Hepatocyte (in vitro differentiated cells): ENCODE data around the gene ACSL5. TPM values are rescaled to one million over a fixed set of nuclear protein-coding genes. Genes with fewer than 3 reads are reported as not detected.

Experiments
- DNase-seq: peaks from one replicate; pipeline ENCODE4 v3.0.0-alpha.2; 2016; ENCODE audit warnings: low spot score
- H2AFZ ChIP-seq: fragments of 200-600 bp; sonication (generic); 2 replicates; pipeline ENCODE4 v1.6.0; 2016; ENCODE audit warnings: antibody characterized with exemption, mild to moderate bottlenecking
- H3K27ac ChIP-seq: fragments of 200-600 bp; sonication (generic); 2 replicates; pipeline ENCODE4 v1.5.1; 2016; ENCODE audit warnings: mild to moderate bottlenecking
- H3K27me3 ChIP-seq: fragments of 200-600 bp; sonication (generic); 2 replicates; pipeline ENCODE4 v1.6.1; 2016
- H3K36me3 ChIP-seq: fragments of 200-600 bp; sonication (generic); replicated peaks from 2 replicates; pipeline ENCODE4 v1.5.1; 2016; ENCODE audit warnings: low read depth; ENCODE audit not compliant: insufficient read depth
- H3K4me1 ChIP-seq: fragments of 200-600 bp; sonication (generic); 2 replicates; pipeline ENCODE4 v1.5.1; 2016; ENCODE audit warnings: mild to moderate bottlenecking, moderate library complexity; ENCODE audit not compliant: insufficient read depth
- H3K4me2 ChIP-seq: fragments of 200-600 bp; sonication (generic); 2 replicates; pipeline ENCODE4 v1.6.0; 2016
- H3K4me3 ChIP-seq: fragments of 200-600 bp; sonication (generic); 2 replicates; pipeline ENCODE4 v1.5.1; 2016; ENCODE audit warnings: mild to moderate bottlenecking
- H3K79me2 ChIP-seq: fragments of 200-600 bp; sonication (generic); 2 replicates; pipeline ENCODE4 v1.6.0; 2017; ENCODE audit warnings: mild to moderate bottlenecking
- H3K9me2 ChIP-seq: fragments of 200-600 bp; sonication (generic); replicated peaks from 2 replicates; pipeline ENCODE4 v1.6.0; 2017; ENCODE audit warnings: mild to moderate bottlenecking; ENCODE audit not compliant: insufficient read depth
- H3K9me3 ChIP-seq: fragments of 200-600 bp; sonication (generic); 2 replicates; pipeline ENCODE4 v1.5.1; 2016; ENCODE audit warnings: low read depth, mild to moderate bottlenecking
- H4K20me1 ChIP-seq: fragments of 200-600 bp; sonication (generic); 2 replicates; pipeline ENCODE4 v1.6.0; 2016; ENCODE audit warnings: mild to moderate bottlenecking; ENCODE audit not compliant: insufficient read depth, poor library complexity, severe bottlenecking
- EZH2 ChIP-seq: fragments of 200-600 bp; sonication (generic); IDR thresholded peaks from 2 replicates; pipeline ENCODE4 v1.6.1; 2016; ENCODE audit warnings: antibody characterized with exemption, mild to moderate bottlenecking, borderline replicate concordance
- EZH2phosphoT487 ChIP-seq: fragments of 200-600 bp; sonication (generic); IDR thresholded peaks from one replicate; pipeline ENCODE4 v1.6.1; 2018; ENCODE audit warnings: antibody characterized with exemption, mild to moderate bottlenecking, low read depth, moderate library complexity; ENCODE audit not compliant: unreplicated experiment, severe bottlenecking
- WGBS: methylation state at CpG from one replicate; pipeline ENCODE4 v1.1.6; 2016; ENCODE audit warnings: low lambda C conversion rate; ENCODE audit errors: missing lambda C conversion rate; 5-methylcytosine and 5-hydroxymethylcytosine counted together
- polyA plus RNA-seq: library from polyadenylated mRNA; unstranded; fragments of >200 nt; fragmentation: Nextera tagmentation; extraction: Ambion mirVana; gene quantifications from 2 replicates; pipeline ENCODE4 v1.2.1, GENCODE V29; 2016
- total RNA-seq: library from RNA; depleted of rRNA; stranded (reverse); fragments of >200 nt; gene quantifications from 2 replicates; pipeline ENCODE4 v1.2.3, GENCODE V29; 2014
- TF ChIP-seq, protein P1 (sequence below): fragments of 200-600 bp; sonication (generic); IDR thresholded peaks from 2 replicates; pipeline ENCODE4 v1.5.1; 2016; ENCODE audit warnings: antibody characterized with exemption, mild to moderate bottlenecking; ENCODE audit not compliant: poor library complexity

ACSL5 gene
- total and polyA plus RNA-seq, 2 experiments from 2014 or later = 22.7 to 40.2 TPM

DNA sequence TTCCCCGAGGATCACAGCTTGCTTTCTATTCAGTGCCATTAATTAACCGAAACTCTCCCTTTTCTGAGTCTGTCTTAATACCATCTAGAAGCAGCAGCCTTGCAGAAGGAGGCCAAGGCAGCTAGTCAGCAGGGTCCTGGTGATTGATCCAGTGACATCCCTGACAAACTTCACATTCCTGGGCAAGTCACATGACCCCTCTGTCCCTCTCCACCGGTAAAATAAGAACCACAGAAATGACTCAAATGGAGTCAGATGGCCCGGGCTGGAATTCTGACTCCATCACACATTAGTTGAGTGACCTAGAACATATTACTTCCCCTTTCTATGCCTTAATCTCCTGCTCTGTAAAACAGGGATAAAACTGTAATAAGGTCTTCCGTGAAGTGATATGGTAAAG is 17.2 kb upstream of the ACSL5 start:
- no peak for DNase-seq
- Histone ChIP-seq H4K20me1 (no peaks in the 10 kb centered on the region), H3K36me3 (no peaks in the 10 kb centered on the region), H3K4me3 (no peak overlapping the region), H3K4me1 (peaks cover 12% of the 10 kb centered on the region), H3K79me2 (no peaks in the 10 kb centered on the region), H3K27me3 (no peaks in the 10 kb centered on the region), H3K27ac (no peak overlapping the region), H3K9me2 (no peaks in the 10 kb centered on the region), H3K9me3 (no peaks in the 10 kb centered on the region), H3K4me2 (no peak overlapping the region), H2AFZ (no peak overlapping the region)
- no peak for TF ChIP-seq EZH2phosphoT487
- no peak for TF ChIP-seq EZH2
- TF ChIP-seq, protein P1, sequence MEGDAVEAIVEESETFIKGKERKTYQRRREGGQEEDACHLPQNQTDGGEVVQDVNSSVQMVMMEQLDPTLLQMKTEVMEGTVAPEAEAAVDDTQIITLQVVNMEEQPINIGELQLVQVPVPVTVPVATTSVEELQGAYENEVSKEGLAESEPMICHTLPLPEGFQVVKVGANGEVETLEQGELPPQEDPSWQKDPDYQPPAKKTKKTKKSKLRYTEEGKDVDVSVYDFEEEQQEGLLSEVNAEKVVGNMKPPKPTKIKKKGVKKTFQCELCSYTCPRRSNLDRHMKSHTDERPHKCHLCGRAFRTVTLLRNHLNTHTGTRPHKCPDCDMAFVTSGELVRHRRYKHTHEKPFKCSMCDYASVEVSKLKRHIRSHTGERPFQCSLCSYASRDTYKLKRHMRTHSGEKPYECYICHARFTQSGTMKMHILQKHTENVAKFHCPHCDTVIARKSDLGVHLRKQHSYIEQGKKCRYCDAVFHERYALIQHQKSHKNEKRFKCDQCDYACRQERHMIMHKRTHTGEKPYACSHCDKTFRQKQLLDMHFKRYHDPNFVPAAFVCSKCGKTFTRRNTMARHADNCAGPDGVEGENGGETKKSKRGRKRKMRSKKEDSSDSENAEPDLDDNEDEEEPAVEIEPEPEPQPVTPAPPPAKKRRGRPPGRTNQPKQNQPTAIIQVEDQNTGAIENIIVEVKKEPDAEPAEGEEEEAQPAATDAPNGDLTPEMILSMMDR = no peak
- 74% methylated on average over 5 of the region's 5 CpGs for WGBS

DNA sequence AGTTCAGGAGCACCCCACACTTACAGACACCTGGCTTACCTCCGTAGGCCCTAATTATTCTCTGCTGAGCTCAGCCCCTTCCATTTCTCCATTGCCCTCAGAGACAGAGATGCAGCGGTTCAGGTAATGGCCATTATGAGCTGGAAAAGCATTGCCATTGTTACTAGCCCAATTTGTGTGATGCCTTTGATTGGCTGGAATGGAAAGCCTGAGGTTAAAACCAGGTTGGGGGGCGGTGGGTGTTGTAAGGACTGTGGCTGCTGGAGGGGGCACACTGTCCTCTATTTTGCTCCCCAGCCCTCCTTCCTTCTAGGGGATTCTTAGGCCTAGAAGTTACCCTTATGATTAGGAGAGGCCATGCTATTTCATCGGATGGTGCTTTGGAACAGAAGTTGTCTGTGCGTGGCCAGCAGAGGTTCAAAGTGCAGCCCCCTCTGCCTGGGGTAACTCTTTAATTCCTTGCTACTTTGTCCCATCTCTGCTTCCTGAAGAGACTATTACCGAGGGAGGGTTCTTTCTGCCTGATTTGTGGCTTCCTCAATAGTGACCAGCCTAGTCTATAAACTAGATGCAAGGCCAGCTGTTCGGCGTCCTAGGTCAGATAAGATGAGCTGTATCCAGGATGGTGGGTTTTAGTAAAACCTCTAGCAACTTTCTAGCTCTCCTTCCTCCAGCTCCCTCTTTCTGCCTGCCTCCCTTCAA is 14.2 kb upstream of the ACSL5 start:
- H3K27me3 ChIP-seq = no peaks in the 10 kb centered on the region
- peaks cover 32% of the 10 kb centered on the region for H3K4me1 ChIP-seq
- no peaks in the 10 kb centered on the region for H3K9me3 ChIP-seq
- WGBS = 65% methylated on average over 8 of the region's 8 CpGs
- no peak overlapping the region for H2AFZ ChIP-seq
- H4K20me1 ChIP-seq = no peaks in the 10 kb centered on the region
- H3K36me3 ChIP-seq = no peaks in the 10 kb centered on the region
- DNase-seq = no peak
- no peaks in the 10 kb centered on the region for H3K9me2 ChIP-seq
- TF ChIP-seq EZH2phosphoT487 = no peak
- H3K4me2 ChIP-seq = no peak overlapping the region
- H3K27ac ChIP-seq = peak overlapping the region; percentile 47
- H3K79me2 ChIP-seq = no peaks in the 10 kb centered on the region
- H3K4me3 ChIP-seq = no peak overlapping the region

DNA sequence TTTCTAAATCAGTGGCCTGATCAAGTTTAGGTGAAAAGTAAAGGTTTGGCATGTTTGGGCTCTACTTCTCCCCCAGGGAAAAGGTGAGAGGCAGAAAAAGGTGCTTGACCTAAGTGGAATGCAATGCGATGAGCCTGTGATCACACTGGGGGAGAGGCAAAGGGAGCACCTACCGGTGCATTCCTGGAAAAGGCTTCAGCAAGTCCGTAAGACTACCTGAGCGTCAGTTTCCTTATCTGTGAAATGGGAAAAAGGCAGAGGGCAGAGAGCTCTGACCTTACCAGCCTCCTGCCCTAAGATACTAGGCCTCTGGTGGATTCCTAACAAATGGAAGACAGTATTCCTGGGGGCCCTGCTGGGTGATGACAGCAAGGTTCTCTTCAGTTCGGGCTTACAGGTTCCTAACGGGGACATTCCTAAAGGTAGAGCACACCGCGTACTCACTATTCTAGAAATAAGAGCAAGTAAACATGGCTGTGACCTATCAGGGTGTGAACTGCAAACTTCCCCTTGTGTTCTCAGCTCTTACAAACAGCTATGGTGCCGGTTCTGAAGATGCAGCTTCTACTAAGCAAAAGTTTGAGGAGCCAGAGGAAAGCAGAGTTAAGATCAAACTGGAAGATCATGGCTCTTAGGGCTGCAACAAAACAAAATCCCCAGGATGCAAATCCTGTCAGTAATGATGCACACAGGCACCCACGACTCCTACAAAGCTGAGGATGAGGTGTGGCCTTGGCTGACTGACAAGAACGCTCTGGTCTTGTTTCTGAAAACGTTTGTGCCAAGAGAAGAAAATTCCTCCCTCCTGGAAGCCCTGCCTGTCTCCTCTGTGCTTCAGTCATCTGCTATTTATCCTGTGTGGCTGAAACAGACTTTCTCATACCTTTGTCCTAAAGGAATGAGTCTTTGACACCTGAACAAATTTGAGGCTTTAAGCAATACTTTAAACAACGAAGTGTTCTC is 13.3 kb upstream of the ACSL5 start:
- no peak overlapping the region for H3K4me3 ChIP-seq
- H3K4me1 ChIP-seq = peaks cover 40% of the 10 kb centered on the region
- TF ChIP-seq, protein P1 = no peak
- TF ChIP-seq EZH2 (no peak), EZH2phosphoT487 (no peak)
- no peaks in the 10 kb centered on the region for H3K9me3 ChIP-seq
- DNase-seq = no peak
- H3K27me3 ChIP-seq = no peaks in the 10 kb centered on the region
- H4K20me1 ChIP-seq = no peaks in the 10 kb centered on the region
- no peaks in the 10 kb centered on the region for H3K36me3 ChIP-seq
- H3K9me2 ChIP-seq = no peaks in the 10 kb centered on the region
- no peaks in the 10 kb centered on the region for H3K79me2 ChIP-seq
- WGBS = 62% methylated on average over 13 of the region's 13 CpGs
- H2AFZ ChIP-seq = no peak overlapping the region
- no peak overlapping the region for H3K4me2 ChIP-seq
- H3K27ac ChIP-seq = peak overlapping the region; percentile 83
